HG03139 (cell line): Measurements from ENCODE around the gene GRHL3.

Source experiments
- ATAC-seq: cut with Tn5 transposase; IDR thresholded peaks from one replicate; pipeline ENCODE4 v1.9.1; 2021; ENCODE audit not compliant: unreplicated experiment

GRHL3 gene

GRCh38 chr1:24340770-24341169 is 21.6 kb downstream of the GRHL3 start:
- no peak for ATAC-seq

GRCh38 chr1:24341260-24341659 is 22.1 kb downstream of the GRHL3 start:
- ATAC-seq = no peak

- no peak for ATAC-seq
Measured at GRCh38 chr1:24343412-24344089, 24.4 kb downstream of the GRHL3 start.

GRCh38 chr1:24344090-24344742 is 25.1 kb downstream of the GRHL3 start:
- ATAC-seq = no peak

GRCh38 chr1:24345334-24345733 is 26.2 kb downstream of the GRHL3 start:
- ATAC-seq = no peak

GRCh38 chr1:24347159-24347934 is 28.2 kb downstream of the GRHL3 start:
- no peak for ATAC-seq

GRCh38 chr1:24348196-24348595 is 29.0 kb downstream of the GRHL3 start:
- no peak for ATAC-seq

GRCh38 chr1:24349891-24350290 is 30.7 kb downstream of the GRHL3 start:
- no peak for ATAC-seq

- no peak for ATAC-seq
Measured at GRCh38 chr1:24351247-24351646, 32.1 kb downstream of the GRHL3 start.

GRCh38 chr1:24351918-24352627 is 32.9 kb downstream of the GRHL3 start:
- ATAC-seq = no peak

GRCh38 chr1:24353292-24353891 is 34.2 kb downstream of the GRHL3 start:
- ATAC-seq = no peak

GRCh38 chr1:24355466-24355865 is 36.3 kb downstream of the GRHL3 start:
- no peak for ATAC-seq

GRCh38 chr1:24357038-24357437 is 37.9 kb downstream of the GRHL3 start:
- ATAC-seq = no peak

GRCh38 chr1:24360681-24361080 is 41.5 kb downstream of the GRHL3 start:
- no peak for ATAC-seq

GRCh38 chr1:24361811-24362210 is 42.7 kb downstream of the GRHL3 start:
- no peak for ATAC-seq

GRCh38 chr1:24362396-24362795 is 43.2 kb downstream of the GRHL3 start:
- ATAC-seq = no peak

GRCh38 chr1:24362982-24363614 is 43.9 kb downstream of the GRHL3 start:
- no peak for ATAC-seq

- ATAC-seq = no peak
Measured at GRCh38 chr1:24363994-24364393, 44.8 kb downstream of the GRHL3 start.

- no peak for ATAC-seq
Measured at GRCh38 chr1:24364605-24364974, 45.4 kb downstream of the GRHL3 start.

- no peak for ATAC-seq
Measured at GRCh38 chr1:24364975-24365678, 46.0 kb downstream of the GRHL3 start.
